PC-3 (cell line): ENCODE results near the gene IRAK3.

Experiments used
- CTCF ChIP-seq: fragments of 300-600 bp; sonication (generic); conservative IDR thresholded peaks from 2 replicates; pipeline ENCODE4 v1.5.1; 2017; ENCODE audit warnings: antibody characterized with exemption, low read depth, mild to moderate bottlenecking, low read length
- EZH2phosphoT487 ChIP-seq: fragments of 300-600 bp; sonication (generic); IDR thresholded peaks from 2 replicates; pipeline ENCODE4 v1.6.1; 2018; ENCODE audit warnings: mild to moderate bottlenecking, antibody characterized with exemption, low read length, borderline replicate concordance

DNA sequence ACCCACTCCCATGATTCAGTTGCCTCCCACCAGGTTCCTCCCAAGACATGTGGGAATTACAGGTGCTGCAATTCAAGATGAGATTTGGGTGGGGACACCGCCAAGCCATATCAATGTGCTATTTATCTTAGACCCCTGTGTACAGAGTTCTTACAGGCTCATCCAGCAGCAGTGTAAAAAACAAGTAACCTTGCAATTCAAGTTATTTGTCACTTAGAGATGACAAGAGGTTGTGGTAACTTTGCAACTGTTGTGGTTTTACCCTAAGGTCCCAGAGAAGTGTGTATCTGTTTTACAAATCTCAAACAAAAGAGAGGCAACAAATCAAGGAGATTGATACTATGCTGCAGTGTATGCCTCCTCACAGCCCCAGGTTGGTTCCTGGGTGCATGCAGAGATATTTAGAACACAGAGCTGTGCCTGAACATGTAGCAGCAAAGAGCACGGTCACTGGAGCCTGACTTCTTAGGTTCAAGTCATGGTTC is 101.7 kb downstream of the IRAK3 start:
- TF ChIP-seq EZH2phosphoT487 (no peak), CTCF (no peak)
